Erythroblast (primary cell): Measurements from ENCODE around the gene HOXB4.

ENCODE experiments used
- GATA1 ChIP-seq: IDR thresholded peaks from 2 replicates; pipeline ENCODE4 v1.6.1; 2011; ENCODE audit warnings: low read depth, mild to moderate bottlenecking, control low read depth, low read length, moderate library complexity
- POLR2A ChIP-seq: IDR thresholded peaks from 2 replicates; pipeline ENCODE4 v1.6.1; 2011; ENCODE audit warnings: mild to moderate bottlenecking, low read length

- TF ChIP-seq POLR2A (no peak), GATA1 (no peak)
Observed at GRCh38 chr17:48561884-48562810, 16.0 kb downstream of the HOXB4 start.
